Kidney epithelial cell (primary cell): ENCODE data around the gene FCN2. TPM values are rescaled to one million over a fixed set of nuclear protein-coding genes. Genes with fewer than 3 reads are reported as not detected.

Source experiments
- DNase-seq: peaks from one replicate; pipeline ENCODE4 v3.0.0-alpha.2; 2010; ENCODE audit warnings: low read depth
- H3K27me3 ChIP-seq: 2 replicates; pipeline ENCODE4 v1.6.0; 2011; ENCODE audit warnings: low read length; ENCODE audit not compliant: control insufficient read depth, insufficient read depth
- H3K36me3 ChIP-seq: 2 replicates; pipeline ENCODE4 v1.5.1; 2011; ENCODE audit warnings: low read length; ENCODE audit not compliant: control insufficient read depth, insufficient read depth
- H3K4me3 ChIP-seq: 2 replicates; pipeline ENCODE4 v1.5.1; 2011; ENCODE audit warnings: low read depth, mild to moderate bottlenecking, control low read depth, low read length
- total RNA-seq: library from RNA; depleted of rRNA; stranded (reverse); fragments of >200 nt; gene quantifications from 2 replicates; pipeline ENCODE4 v1.2.3, GENCODE V29; 2015
- TF ChIP-seq, protein P1 (sequence below): IDR thresholded peaks from 2 replicates; pipeline ENCODE4 v1.5.1; 2011; ENCODE audit warnings: mild to moderate bottlenecking, moderate library complexity, low read length, control low read depth, inconsistent platforms; ENCODE audit not compliant: insufficient read depth, poor library complexity, severe bottlenecking

FCN2 gene
- total RNA-seq, 1 donor from 2014 or later, result not detected

- Histone ChIP-seq H3K36me3 (no peaks in the 10 kb centered on the region), H3K4me3 (no peak overlapping the region), H3K27me3 (no peaks in the 10 kb centered on the region)
- TF ChIP-seq, protein P1, sequence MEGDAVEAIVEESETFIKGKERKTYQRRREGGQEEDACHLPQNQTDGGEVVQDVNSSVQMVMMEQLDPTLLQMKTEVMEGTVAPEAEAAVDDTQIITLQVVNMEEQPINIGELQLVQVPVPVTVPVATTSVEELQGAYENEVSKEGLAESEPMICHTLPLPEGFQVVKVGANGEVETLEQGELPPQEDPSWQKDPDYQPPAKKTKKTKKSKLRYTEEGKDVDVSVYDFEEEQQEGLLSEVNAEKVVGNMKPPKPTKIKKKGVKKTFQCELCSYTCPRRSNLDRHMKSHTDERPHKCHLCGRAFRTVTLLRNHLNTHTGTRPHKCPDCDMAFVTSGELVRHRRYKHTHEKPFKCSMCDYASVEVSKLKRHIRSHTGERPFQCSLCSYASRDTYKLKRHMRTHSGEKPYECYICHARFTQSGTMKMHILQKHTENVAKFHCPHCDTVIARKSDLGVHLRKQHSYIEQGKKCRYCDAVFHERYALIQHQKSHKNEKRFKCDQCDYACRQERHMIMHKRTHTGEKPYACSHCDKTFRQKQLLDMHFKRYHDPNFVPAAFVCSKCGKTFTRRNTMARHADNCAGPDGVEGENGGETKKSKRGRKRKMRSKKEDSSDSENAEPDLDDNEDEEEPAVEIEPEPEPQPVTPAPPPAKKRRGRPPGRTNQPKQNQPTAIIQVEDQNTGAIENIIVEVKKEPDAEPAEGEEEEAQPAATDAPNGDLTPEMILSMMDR, result no peak
- no peak for DNase-seq
These were observed 14.5 kb downstream of the FCN2 start for GRCh38 chr9:134895097-134895496.

- no peaks in the 10 kb centered on the region for H3K36me3 ChIP-seq
- DNase-seq, result no peak
- no peak overlapping the region for H3K4me3 ChIP-seq
- no peaks in the 10 kb centered on the region for H3K27me3 ChIP-seq
- TF ChIP-seq, protein P1, result no peak
These were observed 14.9 kb downstream of the FCN2 start for GRCh38 chr9:134895567-134895907.

DNA sequence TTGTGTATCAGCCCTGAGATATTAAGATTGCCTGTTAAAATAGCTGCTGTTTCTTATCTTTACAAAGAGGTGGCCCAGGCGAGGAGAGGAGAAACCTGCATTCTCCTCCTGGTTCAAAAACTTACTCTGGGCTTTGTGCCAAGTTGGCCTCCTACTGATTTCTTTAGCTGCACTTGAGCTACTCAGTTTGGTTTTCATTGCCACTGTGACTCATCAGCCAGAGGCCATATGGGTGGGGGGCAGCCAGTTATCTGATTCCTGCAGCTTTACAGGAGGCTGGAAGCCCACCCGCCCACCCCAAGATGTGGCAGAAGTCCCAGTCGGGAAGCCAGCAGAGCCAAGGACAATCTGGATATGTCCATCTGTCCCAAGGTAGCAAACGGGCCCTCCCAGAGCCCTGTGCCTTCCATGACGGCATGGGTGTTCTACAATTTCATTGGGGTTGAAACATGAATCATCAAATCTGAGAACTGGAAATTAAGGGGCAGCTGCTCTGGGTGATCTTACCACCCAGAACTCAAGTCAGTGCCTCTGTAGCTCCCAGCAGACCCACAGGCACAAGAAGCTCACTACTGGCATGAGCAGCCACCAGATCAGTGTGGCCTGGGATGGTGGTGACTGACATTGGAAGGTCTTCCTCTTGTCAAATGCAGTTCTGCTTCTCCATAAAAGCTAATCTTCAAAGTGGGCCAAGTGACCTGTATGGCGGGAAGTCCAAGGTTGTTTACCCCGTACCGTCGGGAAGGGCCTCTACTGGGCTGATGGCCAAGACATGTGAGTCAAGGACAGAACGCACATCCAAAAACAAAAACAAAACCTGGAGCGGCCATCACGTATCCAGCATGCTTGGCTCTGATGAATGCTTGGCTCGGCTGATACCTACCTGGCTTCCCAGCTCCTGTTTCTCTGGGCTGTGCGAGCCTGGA, 15.6 kb downstream of the FCN2 start:
- H3K27me3 ChIP-seq, result no peaks in the 10 kb centered on the region
- no peaks in the 10 kb centered on the region for H3K36me3 ChIP-seq
- TF ChIP-seq, protein P1, result no peak
- H3K4me3 ChIP-seq, result no peak overlapping the region
- DNase-seq, result no peak

- no peak for DNase-seq
- TF ChIP-seq, protein P1, result no peak
- H3K36me3 ChIP-seq, result no peaks in the 10 kb centered on the region
- H3K4me3 ChIP-seq, result no peak overlapping the region
- H3K27me3 ChIP-seq, result no peaks in the 10 kb centered on the region
These were observed 16.4 kb downstream of the FCN2 start for GRCh38 chr9:134896834-134897583.

- H3K36me3 ChIP-seq, result no peaks in the 10 kb centered on the region
- no peaks in the 10 kb centered on the region for H3K27me3 ChIP-seq
- TF ChIP-seq, protein P1, result no peak
- no peak for DNase-seq
- H3K4me3 ChIP-seq, result no peak overlapping the region
These were observed 17.1 kb downstream of the FCN2 start for GRCh38 chr9:134897584-134898170.
